ENCODE measurements around the gene PDE4D. TPM values are rescaled to one million over a fixed set of nuclear protein-coding genes. Genes with fewer than 3 reads are reported as not detected.
"Not testable (repeated sequence)": the region's sequence is repeated elsewhere in the genome, so short reads cannot be mapped to it uniquely, and the experiment has no call there.

The PDE4D gene
- total RNA-seq, 6 experiments from 2014 or later: 1.6 to 10.3 (median 5.6) TPM

GRCh38 chr5:59789197-59789596 lies 104.3 kb downstream of the PDE4D start:
- ATAC-seq: no peak
- 76% methylated on average over 2 of the region's 2 CpGs for WGBS (ENCODE audit: insufficient coverage, low coverage, low lambda C conversion rate, missing lambda C conversion rate)
- intact Hi-C loops (cut with DNase I): no loop called here
- TF ChIP-seq CTCF (IDR thresholded peaks at IDR 0.05) (no peak), POLR2A (IDR thresholded peaks at IDR 0.05) (no peak)
- Histone ChIP-seq H3K27ac (no peak overlapping the region), H3K27me3 (no peaks in the 10 kb centered on the region), H3K36me3 (no peaks in the 10 kb centered on the region), H3K9me3 (no peaks in the 10 kb centered on the region), H3K4me3 (no peak overlapping the region), H3K4me1 (no peaks in the 10 kb centered on the region)
- no peak for DNase-seq

GRCh38 chr5:59786334-59786805 lies 107.2 kb downstream of the PDE4D start:
- Histone ChIP-seq H3K27me3 (no peaks in the 10 kb centered on the region), H3K4me1 (no peaks in the 10 kb centered on the region), H3K4me3 (no peak overlapping the region), H3K27ac (no peak overlapping the region), H3K36me3 (no peaks in the 10 kb centered on the region), H3K9me3 (no peaks in the 10 kb centered on the region)
- DNase-seq: no peak
- intact Hi-C loops (cut with DNase I): no loop called here
- TF ChIP-seq CTCF (IDR thresholded peaks at IDR 0.05) (no peak), POLR2A (IDR thresholded peaks at IDR 0.05) (no peak)
- 39% methylated on average over 5 of the region's 6 CpGs for WGBS (ENCODE audit: insufficient coverage, low coverage, low lambda C conversion rate, missing lambda C conversion rate)
- no peak for ATAC-seq

- no peaks in the 10 kb centered on the region for H3K9me3 ChIP-seq
- no peaks in the 10 kb centered on the region for H3K27me3 ChIP-seq
- 83% methylated on average over 5 of the region's 5 CpGs for WGBS (ENCODE audit: insufficient coverage, low coverage, low lambda C conversion rate, missing lambda C conversion rate)
- no peak overlapping the region for H3K27ac ChIP-seq
- ATAC-seq: no peak
- H3K4me3 ChIP-seq: no peak overlapping the region
- TF ChIP-seq POLR2A (IDR thresholded peaks at IDR 0.05) (no peak), CTCF (IDR thresholded peaks at IDR 0.05) (no peak)
- DNase-seq: no peak
- no peaks in the 10 kb centered on the region for H3K36me3 ChIP-seq
- no peaks in the 10 kb centered on the region for H3K4me1 ChIP-seq
- intact Hi-C loops (cut with DNase I): no loop called here
Measured at GRCh38 chr5:59785676-59786333, 107.7 kb downstream of the PDE4D start.

GRCh38 chr5:59784708-59785107 lies 108.8 kb downstream of the PDE4D start:
- 55% methylated on average over 1 of the region's 1 CpG for WGBS (ENCODE audit: insufficient coverage, low coverage, low lambda C conversion rate, missing lambda C conversion rate)
- not testable (repeated sequence) for ATAC-seq

GRCh38 chr5:59783264-59783663 lies 110.3 kb downstream of the PDE4D start:
- ATAC-seq: no peak
- intact Hi-C loops (cut with DNase I): no loop called here

More at GRCh38 chr5:59784708-59785107, 108.8 kb downstream of the PDE4D start:
- H3K4me1 ChIP-seq; H3K36me3 ChIP-seq; H3K27me3 ChIP-seq; H3K27ac ChIP-seq; H3K4me3 ChIP-seq; intact Hi-C loops (cut with DNase I); H3K9me3 ChIP-seq; DNase-seq: not testable (repeated sequence)

More at GRCh38 chr5:59783264-59783663, 110.3 kb downstream of the PDE4D start:
- Histone ChIP-seq H3K36me3 (no peaks in the 10 kb centered on the region), H3K9me3 (no peaks in the 10 kb centered on the region), H3K27ac (no peak overlapping the region), H3K27me3 (no peaks in the 10 kb centered on the region), H3K4me3 (no peak overlapping the region), H3K4me1 (no peaks in the 10 kb centered on the region)
- no peak for DNase-seq
- TF ChIP-seq POLR2A (IDR thresholded peaks at IDR 0.05) (no peak), CTCF (IDR thresholded peaks at IDR 0.05) (no peak)

Measured in right lobe of liver (tissue), 6 donors.